Measurements from ENCODE around the gene PTPRB.

GRCh38 chr12:70637303-70638085, at the start of gene PTPRB:
- TF ChIP-seq CTCF (IDR thresholded peaks at IDR 0.05; ENCODE audit: low read depth, low read length) (no peak), EZH2phosphoT487 (IDR thresholded peaks at IDR 0.05; ENCODE audit: low read depth) (no peak)

All from OCI-LY3 (cell line).